ENCODE results near the gene UGT1A4.

DNA sequence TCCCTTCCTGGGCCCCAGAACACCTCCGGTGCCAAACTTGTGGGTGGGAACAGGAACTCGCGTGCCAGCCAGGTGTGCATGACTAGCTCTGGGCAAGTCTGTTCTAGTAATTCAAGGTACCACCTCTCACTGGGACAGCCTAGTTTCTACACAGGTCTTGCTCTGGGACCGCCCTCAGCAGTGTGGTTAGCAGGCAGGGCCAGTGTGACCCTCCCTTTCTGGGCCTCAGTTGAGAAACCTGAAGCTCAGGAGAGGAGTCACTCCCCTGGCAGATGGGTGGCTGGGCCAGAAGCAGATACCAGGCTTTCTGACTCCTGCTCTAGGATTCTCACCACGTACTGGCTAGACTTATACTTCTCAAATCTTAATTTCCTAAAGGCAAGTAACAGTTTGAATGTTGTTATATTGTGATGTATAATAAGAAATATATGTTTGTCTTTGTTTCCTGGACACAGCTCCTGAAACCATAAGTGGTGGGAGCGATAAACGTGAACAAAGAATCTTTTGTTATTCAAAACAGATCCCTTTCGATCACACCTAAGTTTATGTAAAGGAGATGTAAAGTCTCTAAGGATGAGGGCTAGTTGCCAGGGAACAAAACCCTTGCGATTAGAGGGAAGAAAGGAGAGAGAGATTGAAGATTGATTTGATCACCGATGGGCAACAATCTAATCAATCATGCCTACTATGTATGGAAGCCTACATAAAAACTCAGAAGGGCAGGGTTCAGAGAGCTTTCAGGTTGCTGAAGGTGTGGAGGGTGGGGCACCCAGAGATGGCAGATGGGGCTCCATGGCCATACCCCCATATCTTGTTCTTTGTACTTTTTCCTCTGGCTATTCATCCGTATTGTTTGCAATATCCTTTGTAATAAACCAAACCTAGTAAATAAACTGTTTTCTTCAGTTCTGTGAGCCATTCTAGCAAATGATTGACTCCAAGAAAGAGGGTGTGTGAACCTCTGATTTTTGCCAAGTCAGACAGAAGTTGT lies 26.8 kb upstream of the UGT1A4 start:
- TF ChIP-seq GATA3 (IDR thresholded peaks at IDR 0.05; ENCODE audit: low read depth, low read length): no peak
- TF ChIP-seq GATA2 (IDR thresholded peaks at IDR 0.05; ENCODE audit: low read depth, low read length): no peak
